Neural cell (in vitro differentiated cells): ENCODE measurements around the gene GVQW3. TPM values are rescaled to one million over a fixed set of nuclear protein-coding genes. Genes with fewer than 3 reads are reported as not detected.

Experiments used
- H2AFZ ChIP-seq: fragments of 200-600, 300-800 bp; sonication (generic), shearing (Covaris generic); 2 replicates; pipeline ENCODE4 v1.6.0; 2014; ENCODE audit warnings: low read depth, mild to moderate bottlenecking, antibody characterized with exemption, low read length, moderate library complexity
- H3F3A ChIP-seq: fragments of 200-600 bp; shearing (Covaris generic); 2 replicates; pipeline ENCODE4 v1.6.1; 2016; ENCODE audit warnings: mild to moderate bottlenecking, moderate library complexity, mixed read lengths, antibody characterized with exemption, low read length; ENCODE audit not compliant: insufficient read depth, poor library complexity, severe bottlenecking
- H3K27ac ChIP-seq: fragments of 200-600, 300-800 bp; sonication (generic), shearing (Covaris generic); 2 replicates; pipeline ENCODE4 v1.5.1; 2014; ENCODE audit warnings: mild to moderate bottlenecking, low read length, moderate library complexity
- H3K27me3 ChIP-seq: fragments of 300-800, 200-600 bp; sonication (generic), shearing (Covaris generic); 2 replicates; pipeline ENCODE4 v1.6.0; 2014; ENCODE audit warnings: mild to moderate bottlenecking, low read depth, low read length, moderate library complexity; ENCODE audit not compliant: insufficient read depth
- H3K36me3 ChIP-seq: fragments of 300-800, 200-600 bp; sonication (generic), shearing (Covaris generic); 2 replicates; pipeline ENCODE4 v1.5.1; 2014; ENCODE audit warnings: mild to moderate bottlenecking, antibody characterized with exemption, low read length, moderate library complexity; ENCODE audit not compliant: insufficient read depth
- H3K4me2 ChIP-seq: fragments of 300-800, 200-600 bp; sonication (generic), shearing (Covaris generic); 2 replicates; pipeline ENCODE4 v1.6.0; 2014; ENCODE audit warnings: mild to moderate bottlenecking, low read length
- H3K4me3 ChIP-seq: fragments of 300-800, 200-600 bp; sonication (generic), shearing (Covaris generic); 2 replicates; pipeline ENCODE4 v1.5.1; 2014; ENCODE audit warnings: mild to moderate bottlenecking, low read length, moderate library complexity
- H3K79me2 ChIP-seq: fragments of 200-600 bp; shearing (Covaris generic); replicated peaks from 2 replicates; pipeline ENCODE4 v1.6.0; 2014; ENCODE audit warnings: mild to moderate bottlenecking, low read length, moderate library complexity; ENCODE audit not compliant: insufficient read depth
- H3K9ac ChIP-seq: fragments of 300-800, 200-600 bp; sonication (generic), shearing (Covaris generic); 2 replicates; pipeline ENCODE4 v1.6.1; 2016; ENCODE audit warnings: mild to moderate bottlenecking, low read length, mixed read lengths
- H3K9me2 ChIP-seq: fragments of 200-600 bp; shearing (Covaris generic); 2 replicates; pipeline ENCODE4 v1.6.1; 2016; ENCODE audit warnings: mild to moderate bottlenecking, low read length, mixed read lengths; ENCODE audit not compliant: insufficient read depth
- H3K9me3 ChIP-seq: fragments of 200-600, 300-800 bp; sonication (generic), shearing (Covaris generic); 2 replicates; pipeline ENCODE4 v1.6.1; 2016; ENCODE audit warnings: mild to moderate bottlenecking, mixed run types, low read length, moderate library complexity, mixed read lengths
- H4K20me1 ChIP-seq: fragments of 200-600 bp; shearing (Covaris generic); 2 replicates; pipeline ENCODE4 v1.6.1; 2016; ENCODE audit warnings: mild to moderate bottlenecking, mixed run types; ENCODE audit not compliant: insufficient read depth
- EP300 ChIP-seq: fragments of 450-650 bp; conservative IDR thresholded peaks from 2 replicates; pipeline ENCODE4 v1.6.1; 2014; ENCODE audit warnings: antibody characterized with exemption, mild to moderate bottlenecking, moderate library complexity; ENCODE audit not compliant: poor library complexity, severe bottlenecking
- EZH2 ChIP-seq: fragments of 200-600, 300-800 bp; shearing (Covaris generic), sonication (generic); IDR thresholded peaks from 2 replicates; pipeline ENCODE4 v1.6.1; 2014; ENCODE audit warnings: antibody characterized with exemption, low read length, borderline replicate concordance, mild to moderate bottlenecking; ENCODE audit not compliant: insufficient read depth, poor library complexity, severe bottlenecking
- MXI1 ChIP-seq: fragments of 450-650 bp; conservative IDR thresholded peaks from 2 replicates; pipeline ENCODE4 v1.6.1; 2014; ENCODE audit warnings: antibody characterized with exemption, mild to moderate bottlenecking; ENCODE audit not compliant: poor library complexity, severe bottlenecking
- POLR2AphosphoS5 ChIP-seq: IDR thresholded peaks from 2 replicates; pipeline ENCODE4 v1.6.1; 2012
- RAD21 ChIP-seq: fragments of 450-650 bp; conservative IDR thresholded peaks from 2 replicates; pipeline ENCODE4 v1.6.1; 2014; ENCODE audit warnings: antibody characterized with exemption, mild to moderate bottlenecking, moderate library complexity
- SMC3 ChIP-seq: fragments of 450-650 bp; conservative IDR thresholded peaks from 2 replicates; pipeline ENCODE4 v1.6.1; 2014; ENCODE audit warnings: antibody characterized with exemption, mild to moderate bottlenecking, moderate library complexity; ENCODE audit not compliant: poor library complexity
- TAF1 ChIP-seq: IDR thresholded peaks from 2 replicates; pipeline ENCODE4 v1.6.1; 2012; ENCODE audit warnings: low read depth
- polyA plus RNA-seq: library from polyadenylated mRNA; depleted of rRNA; stranded (reverse); fragments of >200 nt; gene quantifications from 2 replicates; pipeline ENCODE4 v1.2.3, GENCODE V29; 2014
- TF ChIP-seq, protein P1 (sequence below): IDR thresholded peaks from 2 replicates; pipeline ENCODE4 v1.6.1; 2012; ENCODE audit warnings: borderline replicate concordance
- TF ChIP-seq, protein P2 (sequence below): fragments of 450-650 bp; IDR thresholded peaks from 2 replicates; pipeline ENCODE4 v1.5.1; 2014; ENCODE audit warnings: antibody characterized with exemption, mild to moderate bottlenecking, moderate library complexity; ENCODE audit not compliant: poor library complexity, severe bottlenecking

The GVQW3 gene
- polyA plus RNA-seq, 1 donor from 2014 or later = 17.2 TPM

DNA sequence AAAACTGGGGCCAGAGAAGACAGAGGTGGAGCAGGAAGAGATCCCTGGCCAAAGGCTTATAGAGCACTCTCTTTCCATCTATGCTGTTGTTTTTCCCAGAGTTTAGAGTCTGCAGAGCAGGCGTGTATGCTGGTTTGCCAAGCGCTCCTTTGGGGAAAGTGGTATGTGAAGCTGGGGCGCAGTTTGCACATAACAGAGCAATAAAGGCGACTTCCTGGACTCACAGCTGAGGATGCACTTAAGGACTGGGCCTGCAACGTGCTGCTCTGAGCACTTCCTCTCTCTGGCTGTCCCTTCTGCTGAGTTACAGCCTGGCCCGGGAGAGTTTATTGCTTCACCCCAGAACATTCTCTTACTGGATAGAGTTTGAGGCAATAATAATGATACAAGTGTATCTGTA, 41.9 kb upstream of the GVQW3 start:
- Histone ChIP-seq H3K9me2 (no peaks in the 10 kb centered on the region), H3K79me2 (no peaks in the 10 kb centered on the region), H3K4me2 (no peak overlapping the region), H2AFZ (no peak overlapping the region), H3F3A (no peaks in the 10 kb centered on the region), H3K9ac (no peak overlapping the region), H3K9me3 (peaks cover 5% of the 10 kb centered on the region), H3K27me3 (no peaks in the 10 kb centered on the region), H3K36me3 (no peaks in the 10 kb centered on the region), H3K27ac (no peak overlapping the region), H3K4me3 (no peak overlapping the region), H4K20me1 (no peaks in the 10 kb centered on the region)
- no peak for TF ChIP-seq MXI1
- no peak for TF ChIP-seq POLR2AphosphoS5

DNA sequence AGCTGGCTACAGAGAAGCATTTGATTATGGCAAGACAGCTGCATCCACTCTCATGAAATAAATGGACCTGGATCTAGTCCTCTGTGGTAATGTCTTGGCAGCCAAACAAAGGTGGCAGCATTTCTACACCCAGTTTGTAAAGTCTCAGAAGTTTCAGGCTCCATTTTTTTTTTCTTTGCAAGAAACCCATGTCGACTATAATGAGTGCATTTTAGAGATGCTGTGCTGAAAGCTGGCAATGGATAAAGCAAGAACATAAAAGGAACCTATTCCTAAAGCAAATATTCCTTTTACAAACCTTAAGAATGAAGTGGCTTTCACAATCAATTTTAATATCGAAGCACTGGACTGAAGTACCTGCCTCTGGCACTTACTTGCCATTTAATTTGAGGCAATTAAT, 33.7 kb upstream of the GVQW3 start:
- H3K4me3 ChIP-seq = no peak overlapping the region
- H3K79me2 ChIP-seq = no peaks in the 10 kb centered on the region
- H3K9ac ChIP-seq = no peak overlapping the region
- no peak overlapping the region for H2AFZ ChIP-seq
- no peaks in the 10 kb centered on the region for H3K9me2 ChIP-seq
- no peak overlapping the region for H3K27ac ChIP-seq
- H3K9me3 ChIP-seq = no peaks in the 10 kb centered on the region
- no peaks in the 10 kb centered on the region for H3F3A ChIP-seq
- no peaks in the 10 kb centered on the region for H3K27me3 ChIP-seq
- H4K20me1 ChIP-seq = no peaks in the 10 kb centered on the region
- TF ChIP-seq, protein P1, sequence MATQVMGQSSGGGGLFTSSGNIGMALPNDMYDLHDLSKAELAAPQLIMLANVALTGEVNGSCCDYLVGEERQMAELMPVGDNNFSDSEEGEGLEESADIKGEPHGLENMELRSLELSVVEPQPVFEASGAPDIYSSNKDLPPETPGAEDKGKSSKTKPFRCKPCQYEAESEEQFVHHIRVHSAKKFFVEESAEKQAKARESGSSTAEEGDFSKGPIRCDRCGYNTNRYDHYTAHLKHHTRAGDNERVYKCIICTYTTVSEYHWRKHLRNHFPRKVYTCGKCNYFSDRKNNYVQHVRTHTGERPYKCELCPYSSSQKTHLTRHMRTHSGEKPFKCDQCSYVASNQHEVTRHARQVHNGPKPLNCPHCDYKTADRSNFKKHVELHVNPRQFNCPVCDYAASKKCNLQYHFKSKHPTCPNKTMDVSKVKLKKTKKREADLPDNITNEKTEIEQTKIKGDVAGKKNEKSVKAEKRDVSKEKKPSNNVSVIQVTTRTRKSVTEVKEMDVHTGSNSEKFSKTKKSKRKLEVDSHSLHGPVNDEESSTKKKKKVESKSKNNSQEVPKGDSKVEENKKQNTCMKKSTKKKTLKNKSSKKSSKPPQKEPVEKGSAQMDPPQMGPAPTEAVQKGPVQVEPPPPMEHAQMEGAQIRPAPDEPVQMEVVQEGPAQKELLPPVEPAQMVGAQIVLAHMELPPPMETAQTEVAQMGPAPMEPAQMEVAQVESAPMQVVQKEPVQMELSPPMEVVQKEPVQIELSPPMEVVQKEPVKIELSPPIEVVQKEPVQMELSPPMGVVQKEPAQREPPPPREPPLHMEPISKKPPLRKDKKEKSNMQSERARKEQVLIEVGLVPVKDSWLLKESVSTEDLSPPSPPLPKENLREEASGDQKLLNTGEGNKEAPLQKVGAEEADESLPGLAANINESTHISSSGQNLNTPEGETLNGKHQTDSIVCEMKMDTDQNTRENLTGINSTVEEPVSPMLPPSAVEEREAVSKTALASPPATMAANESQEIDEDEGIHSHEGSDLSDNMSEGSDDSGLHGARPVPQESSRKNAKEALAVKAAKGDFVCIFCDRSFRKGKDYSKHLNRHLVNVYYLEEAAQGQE = no peak
- TF ChIP-seq TAF1 (no peak), RAD21 (no peak), POLR2AphosphoS5 (no peak), MXI1 (no peak), EZH2 (no peak), EP300 (no peak), SMC3 (no peak)
- TF ChIP-seq, protein P2, sequence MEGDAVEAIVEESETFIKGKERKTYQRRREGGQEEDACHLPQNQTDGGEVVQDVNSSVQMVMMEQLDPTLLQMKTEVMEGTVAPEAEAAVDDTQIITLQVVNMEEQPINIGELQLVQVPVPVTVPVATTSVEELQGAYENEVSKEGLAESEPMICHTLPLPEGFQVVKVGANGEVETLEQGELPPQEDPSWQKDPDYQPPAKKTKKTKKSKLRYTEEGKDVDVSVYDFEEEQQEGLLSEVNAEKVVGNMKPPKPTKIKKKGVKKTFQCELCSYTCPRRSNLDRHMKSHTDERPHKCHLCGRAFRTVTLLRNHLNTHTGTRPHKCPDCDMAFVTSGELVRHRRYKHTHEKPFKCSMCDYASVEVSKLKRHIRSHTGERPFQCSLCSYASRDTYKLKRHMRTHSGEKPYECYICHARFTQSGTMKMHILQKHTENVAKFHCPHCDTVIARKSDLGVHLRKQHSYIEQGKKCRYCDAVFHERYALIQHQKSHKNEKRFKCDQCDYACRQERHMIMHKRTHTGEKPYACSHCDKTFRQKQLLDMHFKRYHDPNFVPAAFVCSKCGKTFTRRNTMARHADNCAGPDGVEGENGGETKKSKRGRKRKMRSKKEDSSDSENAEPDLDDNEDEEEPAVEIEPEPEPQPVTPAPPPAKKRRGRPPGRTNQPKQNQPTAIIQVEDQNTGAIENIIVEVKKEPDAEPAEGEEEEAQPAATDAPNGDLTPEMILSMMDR = no peak
- no peak overlapping the region for H3K4me2 ChIP-seq
- H3K36me3 ChIP-seq = no peaks in the 10 kb centered on the region

DNA sequence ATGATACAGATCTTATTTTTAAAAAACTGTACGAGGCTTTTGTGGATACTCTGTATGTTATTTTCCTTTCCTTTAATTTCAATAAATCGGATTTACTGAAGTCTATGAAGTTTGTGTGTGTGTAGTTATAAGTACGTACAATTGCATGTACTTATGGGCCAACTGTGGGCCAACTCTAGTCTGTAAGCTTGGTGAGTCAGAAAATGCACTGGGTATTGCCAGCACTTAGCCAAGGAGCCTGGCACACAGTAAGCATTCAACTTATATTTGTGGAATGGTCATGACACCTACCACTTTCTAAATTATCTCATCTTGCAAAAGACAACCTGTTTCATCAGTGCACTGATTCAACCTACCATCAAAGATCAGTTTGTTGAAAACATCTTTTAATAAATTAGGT, 32.8 kb upstream of the GVQW3 start:
- TF ChIP-seq EZH2 = no peak
- TF ChIP-seq MXI1 = no peak
- TF ChIP-seq RAD21 = no peak
- no peak for TF ChIP-seq TAF1
- TF ChIP-seq, protein P1 = no peak
- TF ChIP-seq SMC3 = no peak
- TF ChIP-seq EP300 = no peak
- TF ChIP-seq, protein P2 = no peak
- TF ChIP-seq POLR2AphosphoS5 = no peak

More for the DNA sequence above, 32.8 kb upstream of the GVQW3 start:
- Histone ChIP-seq H3K27ac (no peak overlapping the region), H3K27me3 (no peaks in the 10 kb centered on the region), H3F3A (no peaks in the 10 kb centered on the region), H3K4me3 (no peak overlapping the region), H3K36me3 (no peaks in the 10 kb centered on the region), H3K9ac (no peak overlapping the region), H3K9me3 (no peaks in the 10 kb centered on the region), H3K4me2 (no peak overlapping the region), H4K20me1 (no peaks in the 10 kb centered on the region), H2AFZ (no peak overlapping the region), H3K79me2 (no peaks in the 10 kb centered on the region), H3K9me2 (no peaks in the 10 kb centered on the region)
